Measurements from ENCODE around the gene ALG14. TPM values are rescaled to one million over a fixed set of nuclear protein-coding genes. Genes with fewer than 3 reads are reported as not detected.

ALG14 gene
- total RNA-seq, 1 donor: 4.7 TPM

GRCh38 chr1:94952539-94952938 lies 120.2 kb downstream of the ALG14 start:
- TF ChIP-seq CTCF (IDR thresholded peaks at IDR 0.05; ENCODE audit: insufficient read depth, low read depth, low read length): no peak
- no peak overlapping the region for H3K4me3 ChIP-seq (ENCODE audit: low read depth, low read length)

GRCh38 chr1:94951509-94952208 lies 121.1 kb downstream of the ALG14 start:
- TF ChIP-seq CTCF (IDR thresholded peaks at IDR 0.05; ENCODE audit: insufficient read depth, low read depth, low read length): no peak
- H3K4me3 ChIP-seq (ENCODE audit: low read depth, low read length): no peak overlapping the region
- no peak for DNase-seq (ENCODE audit: low read depth)

More at GRCh38 chr1:94952539-94952938, 120.2 kb downstream of the ALG14 start:
- no peak for DNase-seq (ENCODE audit: low read depth)

GRCh38 chr1:94951046-94951445 lies 121.7 kb downstream of the ALG14 start:
- DNase-seq (ENCODE audit: low read depth): no peak
- no peak overlapping the region for H3K4me3 ChIP-seq (ENCODE audit: low read depth, low read length)
- TF ChIP-seq CTCF (IDR thresholded peaks at IDR 0.05; ENCODE audit: insufficient read depth, low read depth, low read length): no peak

GRCh38 chr1:94949681-94950661 lies 122.8 kb downstream of the ALG14 start:
- no peak overlapping the region for H3K4me3 ChIP-seq (ENCODE audit: low read depth, low read length)
- TF ChIP-seq CTCF (IDR thresholded peaks at IDR 0.05; ENCODE audit: insufficient read depth, low read depth, low read length): no peak
- peak; percentile 93 for DNase-seq (ENCODE audit: low read depth)

GRCh38 chr1:94947437-94947836 lies 125.3 kb downstream of the ALG14 start:
- DNase-seq (ENCODE audit: low read depth): peak; percentile 83
- no peak for TF ChIP-seq CTCF (IDR thresholded peaks at IDR 0.05; ENCODE audit: insufficient read depth, low read depth, low read length)
- H3K4me3 ChIP-seq (ENCODE audit: low read depth, low read length): no peak overlapping the region

- H3K4me3 ChIP-seq (ENCODE audit: low read depth, low read length): no peak overlapping the region
- no peak for TF ChIP-seq CTCF (IDR thresholded peaks at IDR 0.05; ENCODE audit: insufficient read depth, low read depth, low read length)
- no peak for DNase-seq (ENCODE audit: low read depth)
These were observed 125.9 kb downstream of the ALG14 start for GRCh38 chr1:94946886-94947285.
